GM18873 (cell line): ENCODE results near the gene ISOC1.

Experiments used
- ATAC-seq: cut with Tn5 transposase; IDR thresholded peaks from one replicate; pipeline ENCODE4 v1.9.1; 2021; ENCODE audit warnings: mild to moderate bottlenecking, moderate library complexity, moderate number of reproducible peaks; ENCODE audit not compliant: unreplicated experiment, low FRiP score

Gene ISOC1

GRCh38 chr5:129124608-129125007 is 30.1 kb downstream of the ISOC1 start:
- no peak for ATAC-seq

DNA sequence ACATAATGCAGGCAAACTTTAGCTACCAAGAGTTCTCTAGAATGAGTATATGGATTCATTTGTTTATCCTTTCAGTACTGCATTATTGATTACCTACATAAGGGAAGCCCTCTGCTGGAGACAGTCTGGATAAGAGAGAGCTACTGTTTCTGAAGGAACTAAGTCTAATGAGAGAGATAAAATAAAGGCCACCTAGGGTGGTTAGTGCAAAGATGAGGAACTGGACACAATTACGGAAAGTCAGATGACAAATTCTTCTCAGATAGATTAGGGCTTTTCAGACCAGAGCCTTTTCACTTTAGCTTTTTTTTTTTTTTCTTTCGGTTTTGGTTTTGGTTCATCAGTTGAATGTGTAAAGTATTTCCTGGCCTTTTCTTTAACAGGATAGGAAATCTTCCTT is 31.3 kb downstream of the ISOC1 start:
- peak; percentile 80 for ATAC-seq

DNA sequence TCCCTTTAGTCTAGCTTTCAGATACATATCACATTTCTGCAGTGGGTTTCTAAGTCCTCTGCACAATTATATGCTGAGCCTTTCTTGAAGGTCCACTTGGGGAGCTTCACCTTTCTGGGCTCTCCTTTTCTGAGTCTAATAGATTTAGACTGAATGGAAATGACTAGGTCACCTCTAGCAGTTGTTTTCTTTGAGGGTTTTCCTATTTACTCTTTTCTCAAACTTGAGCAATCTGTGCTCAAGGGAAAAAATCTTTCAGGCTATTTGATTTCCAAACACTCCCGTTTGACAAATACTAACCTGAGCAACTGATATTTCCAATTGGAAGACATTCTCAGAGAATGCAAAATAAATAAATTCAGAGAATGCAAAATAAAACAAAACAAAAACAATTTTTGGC is 39.0 kb downstream of the ISOC1 start:
- ATAC-seq = no peak

- ATAC-seq = peak; percentile 79
These were observed 41.1 kb downstream of the ISOC1 start for GRCh38 chr5:129135633-129136032.

GRCh38 chr5:129137637-129138036 is 43.1 kb downstream of the ISOC1 start:
- ATAC-seq = no peak

DNA sequence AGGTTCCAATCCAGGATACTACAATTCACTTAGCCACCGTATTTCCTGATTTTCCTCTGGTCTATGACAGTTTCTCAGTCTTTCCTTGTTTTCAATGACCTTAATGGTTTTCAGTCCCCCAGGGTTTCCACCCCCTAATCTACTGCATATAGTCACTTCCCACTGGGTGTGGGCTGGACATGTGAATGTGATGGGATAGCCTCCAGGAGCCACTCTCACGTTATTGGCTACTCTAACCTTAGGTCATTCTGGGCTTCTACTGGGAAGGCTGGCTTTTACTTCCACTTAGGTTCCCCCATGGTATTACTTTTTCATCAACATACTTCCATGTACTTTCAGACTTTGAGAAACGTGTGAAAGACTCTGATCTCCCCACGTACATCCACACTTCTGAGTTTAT is 46.5 kb downstream of the ISOC1 start:
- ATAC-seq = no peak

DNA sequence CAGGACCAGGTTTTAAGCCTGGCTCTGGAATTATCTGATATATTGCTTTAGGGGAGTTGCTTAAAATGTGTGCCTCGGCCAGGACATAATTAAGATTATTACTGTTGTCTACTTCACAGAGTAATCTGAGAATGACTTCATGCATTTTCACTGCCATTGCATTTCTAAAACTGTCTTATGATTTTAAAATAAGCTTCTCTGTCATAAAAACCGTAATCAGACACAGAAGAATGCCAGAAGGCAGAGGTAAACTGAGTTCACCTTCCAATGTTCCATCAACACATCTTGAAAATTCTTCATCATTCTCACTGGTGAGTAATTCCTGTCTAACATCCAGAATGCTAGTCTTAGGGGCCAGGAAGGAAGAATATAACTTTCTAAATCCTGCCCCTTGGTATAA is 47.1 kb downstream of the ISOC1 start:
- ATAC-seq = no peak

GRCh38 chr5:129155876-129156275 is 61.3 kb downstream of the ISOC1 start:
- no peak for ATAC-seq

DNA sequence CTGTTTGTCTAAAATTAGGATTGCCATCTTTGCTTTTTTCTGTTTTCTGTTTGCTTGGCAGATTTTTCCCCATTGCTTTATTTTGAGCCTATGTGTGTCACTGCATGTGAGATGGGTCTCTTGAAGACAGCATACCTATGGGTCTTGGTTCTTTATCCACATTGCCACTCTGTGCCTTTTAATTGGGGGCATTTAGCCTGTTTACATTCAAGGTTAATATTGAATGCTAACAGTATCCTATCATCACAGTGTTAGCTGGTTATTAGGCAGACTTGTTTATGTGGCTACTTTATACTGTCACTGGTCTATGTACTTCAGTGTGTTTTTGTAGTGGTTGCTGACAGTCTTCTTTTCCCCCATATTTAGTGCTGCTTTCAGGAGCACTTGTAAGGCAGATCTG is 67.3 kb downstream of the ISOC1 start:
- ATAC-seq = no peak
